ENCODE results near the gene ATRAID. TPM values are rescaled to one million over a fixed set of nuclear protein-coding genes. Genes with fewer than 3 reads are reported as not detected.

ATRAID gene
- total RNA-seq, 1 donor from 2014 or later: 284 TPM

DNA sequence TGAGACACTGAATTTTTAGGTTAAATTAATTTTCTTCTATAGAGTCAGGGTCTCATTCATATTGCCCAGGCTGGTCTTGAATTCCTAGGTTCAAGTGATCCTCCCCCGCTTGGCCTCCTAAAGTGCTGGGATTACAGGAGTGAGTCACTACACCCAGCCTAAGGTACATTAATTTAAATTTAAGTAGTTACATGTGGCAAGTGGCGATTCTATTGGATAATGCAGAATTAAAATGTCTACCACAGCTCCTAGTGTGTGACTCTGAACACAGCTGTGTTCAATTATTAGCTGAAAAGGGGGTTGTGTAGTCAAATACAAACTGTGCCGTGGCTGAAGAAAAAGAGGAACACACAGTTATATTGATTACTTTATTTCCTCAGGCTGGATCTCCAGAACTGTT, 3.1 kb downstream of the ATRAID start:
- DNase-seq (ENCODE audit: low spot score in 2 of 2): no peak
- Histone ChIP-seq H3K4me3 (no peak overlapping the region), H3K27ac (no peak overlapping the region), H3K27me3 (no peaks in the 10 kb centered on the region), H3K4me1 (peaks cover 12 to 23% of the 10 kb centered on the region in 2 donors), H3K36me3 (peaks cover 0 to 12% of the 10 kb centered on the region in 2 donors), H3K9me3 (no peaks in the 10 kb centered on the region)
- intact Hi-C loops (cut with DNase I): loop anchor here (5.0 to 10.0 kb wide), 5 partner anchors 62 to 1540 kb away; partner anchors contain the start of genes DNAJC5G, DTNB, GTF3C2 and MAPRE3
- TF ChIP-seq, protein P1, sequence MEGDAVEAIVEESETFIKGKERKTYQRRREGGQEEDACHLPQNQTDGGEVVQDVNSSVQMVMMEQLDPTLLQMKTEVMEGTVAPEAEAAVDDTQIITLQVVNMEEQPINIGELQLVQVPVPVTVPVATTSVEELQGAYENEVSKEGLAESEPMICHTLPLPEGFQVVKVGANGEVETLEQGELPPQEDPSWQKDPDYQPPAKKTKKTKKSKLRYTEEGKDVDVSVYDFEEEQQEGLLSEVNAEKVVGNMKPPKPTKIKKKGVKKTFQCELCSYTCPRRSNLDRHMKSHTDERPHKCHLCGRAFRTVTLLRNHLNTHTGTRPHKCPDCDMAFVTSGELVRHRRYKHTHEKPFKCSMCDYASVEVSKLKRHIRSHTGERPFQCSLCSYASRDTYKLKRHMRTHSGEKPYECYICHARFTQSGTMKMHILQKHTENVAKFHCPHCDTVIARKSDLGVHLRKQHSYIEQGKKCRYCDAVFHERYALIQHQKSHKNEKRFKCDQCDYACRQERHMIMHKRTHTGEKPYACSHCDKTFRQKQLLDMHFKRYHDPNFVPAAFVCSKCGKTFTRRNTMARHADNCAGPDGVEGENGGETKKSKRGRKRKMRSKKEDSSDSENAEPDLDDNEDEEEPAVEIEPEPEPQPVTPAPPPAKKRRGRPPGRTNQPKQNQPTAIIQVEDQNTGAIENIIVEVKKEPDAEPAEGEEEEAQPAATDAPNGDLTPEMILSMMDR (IDR thresholded peaks at IDR 0.05): no peak

DNA sequence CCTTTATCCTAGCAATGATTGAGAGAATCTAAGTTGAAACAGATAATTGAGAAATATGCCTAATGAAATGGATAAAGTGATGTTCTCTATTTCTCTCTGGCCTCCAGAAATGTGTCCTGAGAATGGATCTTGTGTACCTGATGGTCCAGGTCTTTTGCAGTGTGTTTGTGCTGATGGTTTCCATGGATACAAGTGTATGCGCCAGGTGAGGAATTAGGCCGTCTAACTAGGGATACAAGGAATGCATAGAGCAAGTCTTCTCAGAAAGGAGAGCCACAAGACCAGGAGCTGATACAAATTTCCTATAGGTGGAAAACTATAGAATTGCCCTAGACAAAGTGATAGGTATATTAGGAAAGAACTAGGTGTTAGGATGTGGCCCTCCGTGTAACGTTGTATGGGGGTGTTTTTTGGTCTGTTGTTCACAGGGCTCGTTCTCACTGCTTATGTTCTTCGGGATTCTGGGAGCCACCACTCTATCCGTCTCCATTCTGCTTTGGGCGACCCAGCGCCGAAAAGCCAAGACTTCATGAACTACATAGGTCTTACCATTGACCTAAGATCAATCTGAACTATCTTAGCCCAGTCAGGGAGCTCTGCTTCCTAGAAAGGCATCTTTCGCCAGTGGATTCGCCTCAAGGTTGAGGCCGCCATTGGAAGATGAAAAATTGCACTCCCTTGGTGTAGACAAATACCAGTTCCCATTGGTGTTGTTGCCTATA, 4.7 kb downstream of the ATRAID start:
- Histone ChIP-seq H3K27ac (peak overlapping the region; percentile 53 to 54), H3K36me3 (peaks cover 4 to 12% of the 10 kb centered on the region in 2 donors)
- intact Hi-C loops (cut with DNase I): loop anchor here (2.0 to 10.0 kb wide), 5 partner anchors 61 to 1542 kb away; partner anchors contain the start of genes DNAJC5G, DTNB, GTF3C2 and PREB

DNA sequence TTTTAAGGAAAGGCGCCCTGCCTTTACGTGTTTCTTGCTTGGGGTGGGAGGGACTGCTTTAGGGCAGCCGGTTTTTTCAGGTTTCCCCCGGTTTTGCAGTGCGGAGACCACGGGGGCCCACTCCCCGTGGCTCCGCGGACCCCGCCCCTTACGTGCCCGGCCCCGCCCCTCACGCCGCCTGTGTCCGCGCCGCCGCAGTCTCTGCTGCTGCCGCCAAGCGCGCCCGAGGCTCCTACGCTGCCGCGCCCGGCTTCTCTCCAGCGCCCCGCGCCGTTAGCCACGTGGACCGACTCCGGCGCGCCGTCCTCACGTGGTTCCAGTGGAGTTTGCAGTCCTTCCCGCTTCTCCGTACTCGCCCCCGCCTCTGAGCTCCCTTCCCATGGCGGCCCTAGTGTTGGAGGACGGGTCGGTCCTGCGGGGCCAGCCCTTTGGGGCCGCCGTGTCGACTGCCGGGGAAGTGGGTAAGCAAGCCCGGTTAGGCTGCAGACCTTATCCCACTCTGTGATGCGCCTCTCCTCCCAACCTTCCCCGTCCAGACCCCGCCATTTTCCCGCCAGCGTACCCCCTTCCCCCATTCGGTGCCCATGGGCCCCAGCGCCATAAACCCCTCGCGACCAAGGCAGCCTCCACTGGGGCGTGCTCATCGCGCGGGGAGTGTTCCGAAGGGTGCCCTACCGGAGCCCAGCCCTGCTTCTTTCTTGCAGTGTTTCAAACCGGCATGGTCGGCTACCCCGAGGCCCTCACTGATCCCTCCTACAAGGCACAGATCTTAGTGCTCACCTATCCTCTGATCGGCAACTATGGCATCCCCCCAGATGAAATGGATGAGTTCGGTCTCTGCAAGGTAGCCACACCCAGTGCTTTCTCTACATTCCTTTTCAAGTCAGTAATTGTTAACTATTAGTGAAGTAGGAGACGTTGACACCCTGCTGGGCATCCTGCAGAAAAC, 5.6 kb downstream of the ATRAID start, which contains the start of gene CAD:
TSS of gene CAD (plus strand) at position 197 of the 949 bp plus-strand sequence. CDS start at position 380, 183 bp downstream.
- Histone ChIP-seq H3K4me1 (peaks cover 12 to 18% of the 10 kb centered on the region in 2 donors), H3K27me3 (no peaks in the 10 kb centered on the region), H3K9me3 (no peaks in the 10 kb centered on the region), H3K36me3 (peaks cover 10 to 18% of the 10 kb centered on the region in 2 donors), H3K4me3 (peak within 1 kb of the TSS; percentile 53 to 72), H3K27ac (peak within 1 kb of the TSS; percentile 53 to 54)
- peak; percentile 59 to 91 for DNase-seq (ENCODE audit: low spot score in 2 of 2)
- intact Hi-C loops (cut with DNase I): loop anchor here (2.0 to 10.0 kb wide), 5 partner anchors 60 to 1543 kb away; partner anchors contain the start of genes DNAJC5G, DTNB, GTF3C2 and PREB
- TF ChIP-seq, protein P1 (IDR thresholded peaks at IDR 0.05): peak; percentile 30 to 32 (median 30)

More for the DNA sequence above, 4.7 kb downstream of the ATRAID start:
- Histone ChIP-seq H3K27me3 (no peaks in the 10 kb centered on the region), H3K9me3 (no peaks in the 10 kb centered on the region), H3K4me1 (peaks cover 12 to 18% of the 10 kb centered on the region in 2 donors), H3K4me3 (peak overlapping the region; percentile 53 to 72)
- DNase-seq (ENCODE audit: low spot score in 2 of 2): no peak
- TF ChIP-seq, protein P1 (IDR thresholded peaks at IDR 0.05): no peak

- no peak overlapping the region for H3K27ac ChIP-seq
- peaks cover 5 to 10% of the 10 kb centered on the region in 2 donors for H3K4me1 ChIP-seq
- peaks cover 18 to 28% of the 10 kb centered on the region in 2 donors for H3K36me3 ChIP-seq
- intact Hi-C loops (cut with DNase I): loop anchor here (5.0 to 10.0 kb wide), 4 partner anchors 59 to 1544 kb away; partner anchors contain the start of genes DNAJC5G, DTNB, GTF3C2 and SLC35F6
- TF ChIP-seq, protein P1 (IDR thresholded peaks at IDR 0.05): no peak
- H3K9me3 ChIP-seq: no peaks in the 10 kb centered on the region
- no peak for DNase-seq (ENCODE audit: low spot score in 2 of 2)
- no peak overlapping the region for H3K4me3 ChIP-seq
- no peaks in the 10 kb centered on the region for H3K27me3 ChIP-seq
Observed at GRCh38 chr2:27218614-27219013, 6.8 kb downstream of the ATRAID start.

DNA sequence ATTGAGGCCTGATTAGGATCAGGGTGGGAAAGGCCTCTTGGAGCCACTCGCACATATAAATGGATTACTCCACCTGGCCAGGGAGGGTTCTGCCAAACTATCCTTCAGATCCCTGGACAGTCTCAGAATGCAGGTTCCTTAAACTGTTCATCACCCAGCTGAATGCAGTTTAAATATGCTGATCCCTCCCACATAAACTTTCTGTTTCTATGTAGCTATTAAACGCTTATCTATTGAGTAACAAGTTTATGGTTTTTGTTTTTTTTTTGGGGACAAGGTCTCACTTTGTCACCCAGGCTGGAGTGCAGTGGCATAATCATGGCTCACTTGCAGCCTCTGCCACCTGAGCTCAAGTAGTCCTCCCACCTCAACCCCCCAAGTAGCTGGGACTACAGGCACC, 7.2 kb downstream of the ATRAID start:
- Histone ChIP-seq H3K27ac (no peak overlapping the region), H3K36me3 (peaks cover 22 to 29% of the 10 kb centered on the region in 2 donors), H3K27me3 (no peaks in the 10 kb centered on the region), H3K4me3 (no peak overlapping the region), H3K9me3 (no peaks in the 10 kb centered on the region), H3K4me1 (peaks cover 5 to 9% of the 10 kb centered on the region in 2 donors)
- intact Hi-C loops (cut with DNase I): loop anchor here (5.0 to 10.0 kb wide), 4 partner anchors 58 to 1544 kb away; partner anchors contain the start of genes DNAJC5G, DTNB, GTF3C2 and SLC35F6
- TF ChIP-seq, protein P1 (IDR thresholded peaks at IDR 0.05): no peak
- no peak for DNase-seq (ENCODE audit: low spot score in 2 of 2)

All from ascending aorta (tissue), 2 donors.